ENCODE results near the gene XXYLT1. TPM values are rescaled to one million over a fixed set of nuclear protein-coding genes. Genes with fewer than 3 reads are reported as not detected.

Gene XXYLT1
- total RNA-seq, 1 donor from 2014 or later = 41.1 TPM

DNA sequence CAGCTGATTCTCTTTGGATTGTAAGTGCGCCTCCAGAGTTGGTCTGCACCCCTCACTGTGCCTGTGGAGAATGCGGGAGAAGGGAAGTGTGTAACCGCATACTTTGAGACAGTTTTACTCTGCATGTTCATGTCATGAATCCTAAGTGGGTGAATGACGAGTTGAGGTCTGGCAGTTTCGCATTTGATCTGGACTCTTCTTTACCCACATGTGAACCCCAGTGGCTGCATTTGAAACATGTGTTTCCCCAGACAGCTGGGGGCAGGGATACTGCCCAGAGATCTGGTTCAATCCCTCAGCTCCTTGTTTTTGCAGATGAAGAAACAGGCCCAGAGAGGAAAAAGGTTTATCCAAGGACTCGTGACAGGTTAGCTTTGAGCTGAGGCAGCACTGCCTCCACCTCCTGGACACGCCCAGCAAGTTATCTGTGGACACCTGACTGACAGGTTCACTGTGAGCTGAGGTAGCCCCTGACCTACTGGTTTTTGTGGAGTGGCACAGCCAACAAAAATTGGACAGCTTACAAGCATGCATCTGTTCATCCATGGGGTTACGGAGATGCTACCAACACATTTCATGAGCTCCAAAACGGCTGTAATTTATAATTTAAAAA, 207.3 kb downstream of the XXYLT1 start:
- TF ChIP-seq, protein P1, sequence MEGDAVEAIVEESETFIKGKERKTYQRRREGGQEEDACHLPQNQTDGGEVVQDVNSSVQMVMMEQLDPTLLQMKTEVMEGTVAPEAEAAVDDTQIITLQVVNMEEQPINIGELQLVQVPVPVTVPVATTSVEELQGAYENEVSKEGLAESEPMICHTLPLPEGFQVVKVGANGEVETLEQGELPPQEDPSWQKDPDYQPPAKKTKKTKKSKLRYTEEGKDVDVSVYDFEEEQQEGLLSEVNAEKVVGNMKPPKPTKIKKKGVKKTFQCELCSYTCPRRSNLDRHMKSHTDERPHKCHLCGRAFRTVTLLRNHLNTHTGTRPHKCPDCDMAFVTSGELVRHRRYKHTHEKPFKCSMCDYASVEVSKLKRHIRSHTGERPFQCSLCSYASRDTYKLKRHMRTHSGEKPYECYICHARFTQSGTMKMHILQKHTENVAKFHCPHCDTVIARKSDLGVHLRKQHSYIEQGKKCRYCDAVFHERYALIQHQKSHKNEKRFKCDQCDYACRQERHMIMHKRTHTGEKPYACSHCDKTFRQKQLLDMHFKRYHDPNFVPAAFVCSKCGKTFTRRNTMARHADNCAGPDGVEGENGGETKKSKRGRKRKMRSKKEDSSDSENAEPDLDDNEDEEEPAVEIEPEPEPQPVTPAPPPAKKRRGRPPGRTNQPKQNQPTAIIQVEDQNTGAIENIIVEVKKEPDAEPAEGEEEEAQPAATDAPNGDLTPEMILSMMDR (conservative IDR thresholded peaks at IDR 0.05) = no peak
- peaks cover 20% of the 10 kb centered on the region for H3K36me3 Mint-ChIP-seq (ENCODE audit: low read depth)
- no peak overlapping the region for H3K4me3 Mint-ChIP-seq
- no peak for DNase-seq (ENCODE audit: low read depth, low spot score)
- H3K27ac Mint-ChIP-seq (ENCODE audit: unreplicated experiment) = no peak overlapping the region
- H3K9me3 Mint-ChIP-seq = no peaks in the 10 kb centered on the region
- no peaks in the 10 kb centered on the region for H3K27me3 Mint-ChIP-seq (ENCODE audit: low read depth)
- H3K4me1 Mint-ChIP-seq = peaks cover 8% of the 10 kb centered on the region

DNA sequence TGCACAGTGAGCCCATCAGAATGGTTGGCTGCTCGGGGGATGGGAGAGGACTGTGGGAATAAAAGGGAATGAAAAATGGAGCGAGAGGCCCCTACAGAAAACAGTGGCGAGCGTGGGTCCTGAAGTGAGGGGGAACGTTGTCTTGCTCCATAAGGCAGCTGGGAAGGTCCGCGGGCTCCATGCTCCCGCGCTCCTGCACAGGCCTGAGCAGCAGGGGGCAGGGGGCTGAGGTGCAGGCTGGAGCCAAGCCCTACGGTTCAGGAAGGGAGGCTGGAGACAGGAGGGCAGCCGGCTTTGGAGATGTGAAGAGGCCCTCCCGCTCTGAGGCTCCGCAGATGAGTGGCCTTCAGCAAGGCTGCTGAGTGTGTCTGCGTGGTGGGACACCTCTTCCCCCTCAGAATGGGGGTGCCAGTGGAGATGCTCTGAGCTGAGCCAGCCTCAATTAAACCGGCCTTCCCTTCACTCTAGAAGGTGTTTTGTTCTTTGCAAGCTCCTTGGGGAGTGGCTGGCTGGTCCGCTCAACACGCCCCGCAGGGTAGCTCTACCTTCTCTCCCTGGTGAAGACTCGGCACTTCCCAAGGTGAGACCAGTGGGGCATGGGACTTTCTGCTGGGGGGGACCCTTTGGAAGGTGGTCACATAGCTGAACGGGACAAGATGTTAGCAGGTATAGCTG, 208.0 kb downstream of the XXYLT1 start:
- TF ChIP-seq, protein P1 (conservative IDR thresholded peaks at IDR 0.05) = no peak
- no peak overlapping the region for H3K27ac Mint-ChIP-seq (ENCODE audit: unreplicated experiment)
- no peaks in the 10 kb centered on the region for H3K27me3 Mint-ChIP-seq (ENCODE audit: low read depth)
- peaks cover 19% of the 10 kb centered on the region for H3K36me3 Mint-ChIP-seq (ENCODE audit: low read depth)
- H3K9me3 Mint-ChIP-seq = no peaks in the 10 kb centered on the region
- peaks cover 9% of the 10 kb centered on the region for H3K4me1 Mint-ChIP-seq
- no peak overlapping the region for H3K4me3 Mint-ChIP-seq
- no peak for DNase-seq (ENCODE audit: low read depth, low spot score)

DNA sequence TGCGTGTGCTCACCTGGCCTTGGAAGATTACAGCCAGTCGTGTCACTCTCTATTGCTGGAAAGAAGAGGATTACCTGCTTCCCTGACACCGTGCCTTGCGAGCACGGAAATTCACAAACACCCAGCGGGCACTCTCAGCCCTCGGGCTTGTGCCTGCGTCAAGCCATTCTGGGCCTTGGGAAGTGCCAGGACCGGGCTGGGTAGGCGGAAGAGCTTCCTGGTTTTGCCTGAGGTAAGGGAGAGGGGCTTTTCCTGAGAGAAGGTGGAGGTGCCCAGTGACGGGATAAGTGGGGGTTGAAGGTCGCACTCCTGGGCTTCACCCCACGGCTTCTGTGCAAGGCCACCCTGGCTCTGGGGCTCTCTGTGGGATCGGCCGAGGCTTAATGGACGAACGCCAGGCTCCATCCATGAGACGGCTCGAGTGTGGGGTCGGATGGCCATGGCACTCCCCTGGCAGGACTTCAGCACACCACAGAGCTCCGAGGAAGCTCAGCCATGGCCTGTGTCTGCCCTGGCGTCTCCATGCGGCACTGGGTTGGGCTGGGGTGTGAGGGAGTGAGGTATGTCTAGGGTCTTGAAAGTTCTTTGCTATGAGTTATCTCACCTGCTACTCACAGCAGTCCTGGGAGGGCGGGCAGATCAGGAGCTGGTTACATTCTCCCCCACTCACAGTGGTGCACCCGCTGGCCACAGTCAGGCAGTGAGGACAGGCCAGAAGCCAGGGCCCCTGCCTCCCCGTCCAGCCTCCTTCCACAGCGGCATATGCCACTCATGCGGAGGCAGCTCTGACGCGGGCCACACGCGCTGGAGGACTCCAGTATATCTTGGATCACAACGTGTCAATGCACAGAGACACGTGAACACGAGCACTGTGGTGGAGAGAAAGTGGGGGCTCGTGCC, 209.0 kb downstream of the XXYLT1 start:
- TF ChIP-seq, protein P1 (conservative IDR thresholded peaks at IDR 0.05) = no peak
- H3K27ac Mint-ChIP-seq (ENCODE audit: unreplicated experiment) = peak overlapping the region; percentile 50
- H3K27me3 Mint-ChIP-seq (ENCODE audit: low read depth) = no peaks in the 10 kb centered on the region
- peaks cover 9% of the 10 kb centered on the region for H3K4me1 Mint-ChIP-seq
- peaks cover 17% of the 10 kb centered on the region for H3K36me3 Mint-ChIP-seq (ENCODE audit: low read depth)
- no peaks in the 10 kb centered on the region for H3K9me3 Mint-ChIP-seq
- no peak for DNase-seq (ENCODE audit: low read depth, low spot score)
- no peak overlapping the region for H3K4me3 Mint-ChIP-seq

DNA sequence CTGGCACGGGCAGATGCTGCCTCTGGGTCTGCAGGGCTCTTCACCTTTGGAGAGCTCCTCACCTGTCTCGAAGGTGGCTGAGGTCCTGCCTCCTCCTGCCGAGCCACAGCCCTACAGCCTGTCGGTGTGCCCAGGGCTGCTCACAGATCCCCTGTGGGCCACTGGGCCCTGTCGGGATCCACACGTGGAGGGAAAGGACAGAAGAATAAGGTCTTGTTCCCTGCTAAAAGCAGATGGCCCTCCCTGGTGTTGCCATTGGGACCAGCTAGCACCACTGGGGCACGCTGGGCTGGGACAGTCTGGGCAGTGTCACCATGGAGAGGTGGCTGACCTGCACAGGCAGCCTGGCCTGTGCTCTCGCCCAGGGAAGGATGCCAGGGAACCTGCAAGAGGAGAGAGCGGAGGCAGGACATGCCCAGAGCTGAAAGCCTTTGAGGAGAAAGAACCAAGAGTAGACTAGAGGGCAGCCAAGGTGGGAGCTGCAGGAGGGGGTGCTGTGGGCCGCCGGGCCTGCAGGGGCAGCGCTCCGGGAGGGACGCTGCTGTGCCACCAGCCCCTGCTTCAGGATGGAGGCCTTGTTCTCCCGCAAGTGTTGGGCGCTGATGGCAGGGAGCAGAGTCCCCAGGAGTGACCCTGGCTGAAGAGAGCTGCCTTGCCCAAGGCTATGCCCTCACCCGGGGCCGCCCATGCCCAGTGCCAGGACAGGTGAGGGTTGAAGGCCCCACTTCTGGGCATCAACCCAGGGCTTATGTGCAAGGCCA, 210.2 kb downstream of the XXYLT1 start:
- no peak for DNase-seq (ENCODE audit: low read depth, low spot score)
- TF ChIP-seq, protein P1 (conservative IDR thresholded peaks at IDR 0.05) = no peak
- Mint-ChIP-seq H3K4me3 (no peak overlapping the region), H3K4me1 (peaks cover 9% of the 10 kb centered on the region), H3K9me3 (no peaks in the 10 kb centered on the region), H3K36me3 (ENCODE audit: low read depth) (peaks cover 9% of the 10 kb centered on the region), H3K27me3 (ENCODE audit: low read depth) (no peaks in the 10 kb centered on the region), H3K27ac (ENCODE audit: unreplicated experiment) (peak overlapping the region; percentile 27)

DNA sequence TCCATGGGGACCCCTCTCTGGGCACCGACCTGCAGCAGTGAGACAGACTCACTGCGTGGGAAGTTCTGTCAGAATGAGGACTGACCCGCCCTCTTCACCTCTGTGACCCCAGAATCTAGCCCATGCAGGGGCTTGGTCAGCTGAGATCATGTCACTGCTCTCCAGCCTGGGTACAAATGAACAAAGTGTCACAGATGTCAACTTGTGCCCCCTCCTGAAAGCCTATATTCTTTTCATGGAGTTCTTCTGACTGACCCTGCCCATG, 210.8 kb downstream of the XXYLT1 start:
- Mint-ChIP-seq H3K4me1 (peaks cover 9% of the 10 kb centered on the region), H3K27me3 (ENCODE audit: low read depth) (no peaks in the 10 kb centered on the region), H3K4me3 (no peak overlapping the region), H3K27ac (ENCODE audit: unreplicated experiment) (no peak overlapping the region), H3K36me3 (ENCODE audit: low read depth) (peaks cover 6% of the 10 kb centered on the region), H3K9me3 (no peaks in the 10 kb centered on the region)
- DNase-seq (ENCODE audit: low read depth, low spot score) = no peak
- TF ChIP-seq, protein P1 (conservative IDR thresholded peaks at IDR 0.05) = no peak
